MM.1S (cell line): ENCODE data around the gene NDUFB5.

Experiments used
- CTCF ChIP-seq: fragments of 300-600 bp; sonication (generic); IDR thresholded peaks from 2 replicates; pipeline ENCODE4 v1.5.1; 2016; ENCODE audit warnings: antibody characterized with exemption, low read length, mixed read lengths
- EZH2 ChIP-seq: fragments of 300-600 bp; sonication (generic); optimal IDR thresholded peaks from 2 replicates; pipeline ENCODE3; 2017; ENCODE audit warnings: low read depth, mild to moderate bottlenecking, antibody characterized with exemption, low read length, mixed read lengths
- EZH2phosphoT487 ChIP-seq: fragments of 300-600 bp; sonication (generic); IDR thresholded peaks from 2 replicates; pipeline ENCODE4 v1.6.1; 2018; ENCODE audit warnings: antibody characterized with exemption, low read length

- TF ChIP-seq CTCF (no peak), EZH2 (no peak), EZH2phosphoT487 (no peak)
Measured at GRCh38 chr3:179624451-179624850, 19.9 kb downstream of the NDUFB5 start.
